GM19043 (cell line): ENCODE results near the gene WDR86.

Experiments used
- ATAC-seq: cut with Tn5 transposase; IDR thresholded peaks from one replicate; pipeline ENCODE4 v1.9.1; 2021; ENCODE audit warnings: low read depth; ENCODE audit not compliant: unreplicated experiment

WDR86 gene

DNA sequence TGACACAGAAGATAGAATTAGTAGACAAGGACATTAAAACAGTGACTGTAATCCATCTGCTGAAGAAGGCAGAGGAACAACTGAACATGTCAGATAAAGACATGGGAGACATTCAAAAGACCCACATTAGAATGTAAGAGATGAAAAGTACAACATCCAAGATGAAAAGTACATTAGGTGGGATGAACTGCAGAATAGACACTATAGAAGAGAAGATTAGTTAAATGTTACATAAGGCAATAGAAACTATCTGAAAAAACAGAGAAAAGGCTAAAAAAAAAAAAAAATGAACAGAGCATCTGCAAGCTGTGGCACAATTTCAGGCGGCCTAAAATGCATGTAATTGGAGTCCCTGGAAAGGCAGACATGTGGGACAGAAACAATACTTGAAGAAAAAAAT lies 46.7 kb downstream of the WDR86 start:
- ATAC-seq = no peak

GRCh38 chr7:151361193-151361959 lies 48.5 kb downstream of the WDR86 start:
- ATAC-seq = no peak

GRCh38 chr7:151352512-151352911 lies 57.3 kb downstream of the WDR86 start:
- ATAC-seq = peak; percentile 12

DNA sequence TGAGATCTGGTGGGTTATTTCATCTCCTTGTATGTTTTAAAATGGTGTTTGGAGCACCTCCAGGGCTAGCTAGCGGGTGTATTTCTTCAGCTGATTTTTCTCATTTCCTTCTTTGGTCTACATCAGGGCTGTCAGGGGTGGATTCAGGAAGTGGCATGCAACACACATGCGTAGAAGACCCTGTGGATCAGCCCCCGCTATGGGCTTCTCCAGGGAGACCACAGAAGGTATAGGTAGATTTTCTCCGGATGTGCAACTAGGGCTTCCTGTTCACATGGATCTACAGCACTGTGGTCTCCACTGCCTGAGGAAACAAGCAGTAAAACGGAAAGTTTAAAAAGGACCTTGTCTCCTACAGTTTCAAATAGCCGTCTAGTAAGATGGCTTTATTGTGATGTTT lies 57.9 kb downstream of the WDR86 start:
- peak; percentile 33 for ATAC-seq

DNA sequence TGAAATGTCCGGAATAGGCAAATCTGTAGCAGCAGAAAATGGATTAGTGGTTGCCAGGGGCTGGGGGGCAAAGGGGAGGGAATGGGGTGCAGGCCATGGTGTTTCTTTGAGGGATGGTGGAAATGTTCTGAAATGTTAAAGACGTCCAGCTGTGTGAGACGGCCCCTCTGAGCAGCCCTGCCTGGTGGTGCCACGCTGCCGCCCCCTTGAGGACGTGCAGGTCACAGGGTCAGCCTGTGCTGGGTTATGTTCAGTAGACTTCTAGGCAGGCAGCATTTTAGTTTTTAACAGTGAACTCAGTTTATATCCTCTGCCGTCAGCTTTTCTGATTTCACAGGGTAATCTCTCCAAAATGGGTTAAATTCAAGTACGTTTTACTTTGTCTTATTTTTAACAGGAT lies 58.8 kb downstream of the WDR86 start:
- no peak for ATAC-seq

GRCh38 chr7:151349507-151349853 lies 60.4 kb downstream of the WDR86 start:
- ATAC-seq = peak; percentile 25

GRCh38 chr7:151348970-151349369 lies 60.9 kb downstream of the WDR86 start:
- no peak for ATAC-seq

DNA sequence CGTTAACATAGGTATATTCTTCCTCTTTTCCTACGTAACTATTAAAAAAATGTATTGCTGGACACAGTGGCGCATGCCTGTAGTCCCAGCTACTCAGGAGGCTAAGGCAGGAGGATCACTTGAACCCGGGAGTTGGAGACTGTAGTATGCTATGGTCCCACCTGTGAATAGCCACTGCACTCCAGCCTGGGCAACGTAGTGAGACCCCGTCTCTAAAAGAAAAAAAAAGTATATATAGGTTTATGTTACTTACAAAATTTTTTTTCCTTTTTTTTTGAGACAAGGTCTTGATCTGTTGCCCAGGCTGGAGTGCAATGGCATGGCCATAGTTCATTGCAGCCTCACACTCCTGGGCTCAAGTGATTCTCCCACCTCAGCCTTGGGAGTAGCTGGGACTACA lies 62.6 kb downstream of the WDR86 start:
- no peak for ATAC-seq

- no peak for ATAC-seq
Measured at GRCh38 chr7:151346470-151346769, 63.4 kb downstream of the WDR86 start.

- no peak for ATAC-seq
Measured at GRCh38 chr7:151345576-151346469, 64.0 kb downstream of the WDR86 start.

DNA sequence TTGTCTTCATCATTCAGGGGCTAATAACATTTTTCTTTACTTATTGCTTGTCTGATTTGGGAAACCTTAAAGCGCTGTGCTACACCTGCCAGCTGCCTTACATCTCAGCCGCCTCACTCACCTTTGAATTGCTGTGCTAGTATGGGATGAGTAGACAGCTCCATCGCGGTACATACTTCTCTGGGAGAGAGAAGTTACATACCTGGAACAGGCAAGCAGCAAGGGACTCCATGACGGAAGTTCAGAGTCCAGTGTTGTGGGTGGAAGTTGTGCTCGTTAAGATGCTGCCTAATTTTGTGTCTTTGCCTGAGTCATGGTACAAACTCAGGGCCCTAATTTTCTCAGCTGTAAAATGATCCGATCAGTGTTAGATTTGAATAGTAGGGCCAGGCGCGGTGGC lies 66.3 kb downstream of the WDR86 start:
- no peak for ATAC-seq

DNA sequence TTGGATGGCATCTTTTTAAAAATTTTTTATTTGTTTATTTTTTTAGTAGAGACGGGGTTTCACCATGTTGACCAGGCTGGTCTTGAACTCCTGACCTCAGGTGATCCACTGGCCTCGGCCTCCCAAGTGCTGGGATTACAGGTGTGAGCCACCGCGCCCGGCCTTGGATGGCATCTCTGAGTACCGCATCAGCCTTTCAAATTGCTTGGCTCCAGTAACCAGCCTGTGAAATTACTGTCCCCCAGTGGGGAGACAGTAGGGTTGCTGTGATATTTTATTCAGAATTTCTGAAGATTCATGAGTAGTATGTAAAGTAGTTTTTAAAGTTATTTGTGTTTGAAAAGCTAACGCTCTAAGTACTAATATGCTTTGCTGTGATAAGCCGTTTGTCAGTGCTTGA lies 67.0 kb downstream of the WDR86 start:
- no peak for ATAC-seq

GRCh38 chr7:151342102-151342646 lies 67.7 kb downstream of the WDR86 start:
- peak; percentile 53 for ATAC-seq

DNA sequence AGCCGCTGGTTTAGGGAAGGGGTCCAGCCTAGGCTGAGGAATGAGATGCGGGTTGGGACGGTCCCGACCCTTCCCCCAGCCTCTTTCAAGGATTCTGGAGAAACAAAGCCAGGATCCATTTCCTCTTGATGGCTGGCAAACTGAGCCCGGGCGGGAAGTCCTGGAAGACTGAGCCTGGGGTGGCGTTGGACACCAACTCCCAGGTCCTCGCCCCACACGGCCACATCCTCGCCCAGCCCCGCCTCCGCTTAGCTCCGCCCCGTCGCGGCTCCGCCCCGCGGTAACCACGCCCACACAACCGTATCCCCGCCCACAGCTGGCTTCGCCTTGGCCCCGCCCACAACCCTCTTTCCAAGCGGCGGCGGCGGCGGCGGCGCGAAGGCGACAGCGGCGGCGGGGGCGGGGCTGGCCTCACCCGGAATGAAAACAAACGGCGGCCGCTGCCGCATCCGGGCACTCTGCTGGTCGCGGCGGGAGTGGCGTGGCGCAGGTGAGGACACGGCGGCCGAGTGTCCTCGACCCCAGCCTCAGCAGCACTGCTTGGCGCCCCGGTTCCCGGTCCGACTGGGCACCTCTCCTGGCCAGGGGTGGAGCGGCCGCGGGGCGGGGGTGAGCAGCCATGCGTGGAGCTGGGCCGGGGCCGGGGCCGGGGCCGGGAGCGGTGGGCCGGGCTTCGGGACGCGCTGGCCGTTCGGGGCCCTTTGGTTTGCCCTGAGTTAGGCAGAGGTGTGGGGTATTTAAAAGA lies 68.3 kb downstream of the WDR86 start, which contains the start of gene NUB1:
Gene NUB1 (plus strand): TSS at position 456 of the 745 bp plus-strand sequence. CDS start 3,538 bp downstream, outside the sequence.
- peak; percentile 50 for ATAC-seq

- ATAC-seq = no peak
Measured at GRCh38 chr7:151340794-151341356, 69.0 kb downstream of the WDR86 start.

DNA sequence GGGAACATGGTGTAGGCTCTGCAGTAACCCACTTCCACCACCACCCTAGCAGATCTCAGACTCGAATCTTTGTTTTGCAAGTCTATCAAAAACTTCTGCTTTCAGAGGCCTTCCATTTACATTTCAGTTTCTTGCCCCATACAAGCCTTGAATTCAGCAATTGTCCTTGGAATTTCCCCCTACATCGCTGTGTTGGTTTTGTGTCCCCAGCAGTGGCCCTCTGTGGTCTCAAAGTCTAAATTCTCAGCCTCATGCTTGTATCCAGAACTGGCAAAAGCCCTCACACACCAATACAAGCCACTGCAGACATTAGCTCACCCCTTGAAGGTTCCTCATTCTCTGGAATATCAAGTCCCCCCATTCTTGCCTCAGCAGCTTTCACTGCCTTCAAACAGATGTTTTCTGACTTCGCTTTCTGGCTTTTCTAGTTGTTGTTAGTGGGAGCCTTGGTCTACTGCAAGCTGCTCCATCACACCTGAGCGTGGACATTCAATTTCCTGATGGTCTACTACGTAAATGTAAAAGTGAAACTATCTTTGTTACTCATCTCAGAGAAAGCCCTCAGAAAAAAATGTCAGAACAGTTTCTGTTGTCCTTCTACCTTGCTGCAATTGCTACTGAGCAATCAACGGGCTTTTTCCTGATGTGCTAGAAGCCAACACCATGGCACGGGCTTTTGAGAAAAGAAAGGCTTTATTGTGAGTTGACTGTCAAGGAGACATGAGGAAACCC lies 70.0 kb downstream of the WDR86 start:
- peak; percentile 34 for ATAC-seq

DNA sequence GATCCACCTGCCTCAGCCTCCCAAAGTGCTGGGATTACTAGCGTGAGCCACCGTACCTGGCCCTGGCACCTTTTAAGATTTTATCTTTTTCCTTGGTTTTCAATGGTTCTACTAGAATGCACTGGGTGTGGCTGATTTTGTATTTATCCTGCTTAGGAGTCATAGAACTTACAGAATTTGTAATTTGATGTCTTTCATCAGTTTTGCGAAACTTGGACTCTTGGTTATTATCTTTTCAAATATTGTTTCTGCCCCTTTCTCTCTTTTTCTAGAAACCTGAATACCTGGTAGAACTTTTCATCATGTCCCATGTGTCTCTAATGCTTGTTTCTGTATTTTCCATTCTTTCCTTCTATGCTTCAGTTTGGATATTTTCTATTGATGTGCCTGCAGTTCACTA lies 71.0 kb downstream of the WDR86 start:
- ATAC-seq = no peak

- ATAC-seq = no peak
Measured at GRCh38 chr7:151337346-151337745, 72.5 kb downstream of the WDR86 start.

DNA sequence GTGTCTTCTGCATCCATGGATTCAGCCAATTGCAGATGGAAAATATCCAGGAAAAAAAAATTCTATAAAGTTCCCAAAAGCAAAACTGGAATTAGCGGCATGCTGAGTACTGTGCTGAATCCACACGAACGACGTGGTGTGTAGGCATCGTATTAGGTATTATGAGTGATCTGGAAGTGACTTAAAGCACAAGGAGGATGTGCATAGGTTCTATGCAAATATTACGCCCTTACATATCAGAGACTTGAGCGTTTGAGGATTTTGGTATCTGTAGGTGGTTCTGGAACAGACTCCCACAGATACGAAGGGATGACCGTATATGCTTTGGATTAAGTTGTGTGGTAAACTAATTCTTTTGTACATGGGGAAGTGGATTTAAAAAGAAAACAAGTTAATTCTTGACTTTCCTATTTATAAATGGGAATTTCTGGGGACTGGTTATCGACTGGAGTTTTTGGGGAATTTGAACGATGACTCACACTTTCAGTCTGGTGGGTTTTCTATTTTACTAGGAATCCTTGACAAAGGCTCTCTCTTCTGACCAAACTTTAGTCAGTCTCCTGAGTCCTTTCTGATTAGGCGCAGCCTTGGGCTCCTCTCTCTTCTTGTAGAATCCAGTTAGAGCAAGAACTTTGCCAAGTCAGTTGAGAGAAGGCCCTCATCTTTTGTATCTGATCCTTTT lies 73.7 kb downstream of the WDR86 start:
- no peak for ATAC-seq
